GM23248 (cell line): Measurements from ENCODE around the gene CACNG4.

Source experiments
- EZH2 ChIP-seq: fragments of 200-600 bp; sonication (generic); IDR thresholded peaks from 2 replicates; pipeline ENCODE4 v1.6.1; 2018; ENCODE audit warnings: antibody characterized with exemption, mild to moderate bottlenecking; ENCODE audit not compliant: insufficient read depth, poor library complexity, severe bottlenecking
- EZH2phosphoT487 ChIP-seq: fragments of 200-600 bp; sonication (generic); IDR thresholded peaks from 2 replicates; pipeline ENCODE4 v1.6.1; 2018; ENCODE audit warnings: antibody characterized with exemption, moderate library complexity, mild to moderate bottlenecking, low read depth; ENCODE audit not compliant: insufficient read depth

GRCh38 chr17:67027031-67027628 lies 62.6 kb downstream of the CACNG4 start:
- TF ChIP-seq EZH2 (no peak), EZH2phosphoT487 (no peak)
